HG02981 (cell line): ENCODE measurements around the gene LPCAT1.

Source experiments
- ATAC-seq: cut with Tn5 transposase; IDR thresholded peaks from one replicate; pipeline ENCODE4 v1.9.1; 2021; ENCODE audit warnings: mild to moderate bottlenecking, moderate library complexity; ENCODE audit not compliant: unreplicated experiment

Gene LPCAT1

GRCh38 chr5:1498623-1499416, 24.9 kb downstream of the LPCAT1 start:
- ATAC-seq, result peak; percentile 36

GRCh38 chr5:1497795-1498622, 25.8 kb downstream of the LPCAT1 start:
- ATAC-seq, result peak; percentile 9

GRCh38 chr5:1497242-1497777, 26.4 kb downstream of the LPCAT1 start:
- peak; percentile 21 for ATAC-seq

GRCh38 chr5:1495525-1495897, 28.2 kb downstream of the LPCAT1 start:
- ATAC-seq, result no peak

- ATAC-seq, result peak; percentile 29
Measured at GRCh38 chr5:1494780-1495524, 28.8 kb downstream of the LPCAT1 start.

- no peak for ATAC-seq
Measured at GRCh38 chr5:1493941-1494340, 29.8 kb downstream of the LPCAT1 start.

GRCh38 chr5:1493413-1493812, 30.3 kb downstream of the LPCAT1 start:
- no peak for ATAC-seq

- no peak for ATAC-seq
Measured at GRCh38 chr5:1492757-1493156, 31.0 kb downstream of the LPCAT1 start.

GRCh38 chr5:1490376-1490775, 33.4 kb downstream of the LPCAT1 start:
- ATAC-seq, result no peak

- no peak for ATAC-seq
Measured at GRCh38 chr5:1489754-1490153, 34.0 kb downstream of the LPCAT1 start.

- peak; percentile 33 for ATAC-seq
Measured at GRCh38 chr5:1488882-1489680, 34.7 kb downstream of the LPCAT1 start.

- ATAC-seq, result no peak
Measured at GRCh38 chr5:1487079-1487764, 36.5 kb downstream of the LPCAT1 start.

- no peak for ATAC-seq
Measured at GRCh38 chr5:1486271-1486670, 37.5 kb downstream of the LPCAT1 start.

GRCh38 chr5:1485579-1486118, 38.1 kb downstream of the LPCAT1 start:
- ATAC-seq, result no peak

- ATAC-seq, result peak; percentile 56
Measured at GRCh38 chr5:1484730-1485578, 38.8 kb downstream of the LPCAT1 start.

- ATAC-seq, result no peak
Measured at GRCh38 chr5:1483856-1484729, 39.7 kb downstream of the LPCAT1 start.

- ATAC-seq, result no peak
Measured at GRCh38 chr5:1483064-1483463, 40.7 kb downstream of the LPCAT1 start.

GRCh38 chr5:1481959-1482331, 41.8 kb downstream of the LPCAT1 start:
- no peak for ATAC-seq
